Neural cell (in vitro differentiated cells): ENCODE results near the gene MRPS5.

ENCODE experiments used
- EP300 ChIP-seq: fragments of 450-650 bp; conservative IDR thresholded peaks from 2 replicates; pipeline ENCODE4 v1.6.1; 2014; ENCODE audit warnings: antibody characterized with exemption, mild to moderate bottlenecking, moderate library complexity; ENCODE audit not compliant: poor library complexity, severe bottlenecking
- MXI1 ChIP-seq: fragments of 450-650 bp; conservative IDR thresholded peaks from 2 replicates; pipeline ENCODE4 v1.6.1; 2014; ENCODE audit warnings: antibody characterized with exemption, mild to moderate bottlenecking; ENCODE audit not compliant: poor library complexity, severe bottlenecking
- POLR2AphosphoS5 ChIP-seq: IDR thresholded peaks from 2 replicates; pipeline ENCODE4 v1.6.1; 2012
- RAD21 ChIP-seq: fragments of 450-650 bp; conservative IDR thresholded peaks from 2 replicates; pipeline ENCODE4 v1.6.1; 2014; ENCODE audit warnings: antibody characterized with exemption, mild to moderate bottlenecking, moderate library complexity
- TAF1 ChIP-seq: IDR thresholded peaks from 2 replicates; pipeline ENCODE4 v1.6.1; 2012; ENCODE audit warnings: low read depth
- TF ChIP-seq, protein P1 (sequence below): fragments of 450-650 bp; IDR thresholded peaks from 2 replicates; pipeline ENCODE4 v1.5.1; 2014; ENCODE audit warnings: antibody characterized with exemption, mild to moderate bottlenecking, moderate library complexity; ENCODE audit not compliant: poor library complexity, severe bottlenecking
- TF ChIP-seq, protein P2 (sequence below): IDR thresholded peaks from 2 replicates; pipeline ENCODE4 v1.6.1; 2012; ENCODE audit warnings: borderline replicate concordance

DNA sequence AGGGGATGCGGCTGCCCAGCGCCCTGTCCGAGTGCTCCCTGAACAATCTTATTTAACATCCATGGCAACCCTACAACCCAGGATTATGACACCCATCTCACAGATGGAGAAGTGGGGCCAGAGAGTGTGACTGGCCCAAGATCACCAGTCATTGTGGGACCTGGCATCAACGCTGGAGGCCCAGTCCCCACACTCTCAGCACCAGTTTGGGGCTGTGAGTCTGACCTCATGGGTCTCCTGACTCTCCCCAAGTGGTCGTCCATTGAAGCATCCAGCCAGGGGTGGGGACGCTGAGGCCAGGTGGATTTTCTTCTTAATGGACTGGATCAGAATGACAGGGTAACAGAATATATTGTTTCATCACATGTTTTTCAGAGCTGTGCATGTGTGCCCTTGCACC lies 71.6 kb downstream of the MRPS5 start:
- TF ChIP-seq RAD21, result no peak
- TF ChIP-seq POLR2AphosphoS5, result no peak
- TF ChIP-seq, protein P1, sequence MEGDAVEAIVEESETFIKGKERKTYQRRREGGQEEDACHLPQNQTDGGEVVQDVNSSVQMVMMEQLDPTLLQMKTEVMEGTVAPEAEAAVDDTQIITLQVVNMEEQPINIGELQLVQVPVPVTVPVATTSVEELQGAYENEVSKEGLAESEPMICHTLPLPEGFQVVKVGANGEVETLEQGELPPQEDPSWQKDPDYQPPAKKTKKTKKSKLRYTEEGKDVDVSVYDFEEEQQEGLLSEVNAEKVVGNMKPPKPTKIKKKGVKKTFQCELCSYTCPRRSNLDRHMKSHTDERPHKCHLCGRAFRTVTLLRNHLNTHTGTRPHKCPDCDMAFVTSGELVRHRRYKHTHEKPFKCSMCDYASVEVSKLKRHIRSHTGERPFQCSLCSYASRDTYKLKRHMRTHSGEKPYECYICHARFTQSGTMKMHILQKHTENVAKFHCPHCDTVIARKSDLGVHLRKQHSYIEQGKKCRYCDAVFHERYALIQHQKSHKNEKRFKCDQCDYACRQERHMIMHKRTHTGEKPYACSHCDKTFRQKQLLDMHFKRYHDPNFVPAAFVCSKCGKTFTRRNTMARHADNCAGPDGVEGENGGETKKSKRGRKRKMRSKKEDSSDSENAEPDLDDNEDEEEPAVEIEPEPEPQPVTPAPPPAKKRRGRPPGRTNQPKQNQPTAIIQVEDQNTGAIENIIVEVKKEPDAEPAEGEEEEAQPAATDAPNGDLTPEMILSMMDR, result no peak
- TF ChIP-seq, protein P2, sequence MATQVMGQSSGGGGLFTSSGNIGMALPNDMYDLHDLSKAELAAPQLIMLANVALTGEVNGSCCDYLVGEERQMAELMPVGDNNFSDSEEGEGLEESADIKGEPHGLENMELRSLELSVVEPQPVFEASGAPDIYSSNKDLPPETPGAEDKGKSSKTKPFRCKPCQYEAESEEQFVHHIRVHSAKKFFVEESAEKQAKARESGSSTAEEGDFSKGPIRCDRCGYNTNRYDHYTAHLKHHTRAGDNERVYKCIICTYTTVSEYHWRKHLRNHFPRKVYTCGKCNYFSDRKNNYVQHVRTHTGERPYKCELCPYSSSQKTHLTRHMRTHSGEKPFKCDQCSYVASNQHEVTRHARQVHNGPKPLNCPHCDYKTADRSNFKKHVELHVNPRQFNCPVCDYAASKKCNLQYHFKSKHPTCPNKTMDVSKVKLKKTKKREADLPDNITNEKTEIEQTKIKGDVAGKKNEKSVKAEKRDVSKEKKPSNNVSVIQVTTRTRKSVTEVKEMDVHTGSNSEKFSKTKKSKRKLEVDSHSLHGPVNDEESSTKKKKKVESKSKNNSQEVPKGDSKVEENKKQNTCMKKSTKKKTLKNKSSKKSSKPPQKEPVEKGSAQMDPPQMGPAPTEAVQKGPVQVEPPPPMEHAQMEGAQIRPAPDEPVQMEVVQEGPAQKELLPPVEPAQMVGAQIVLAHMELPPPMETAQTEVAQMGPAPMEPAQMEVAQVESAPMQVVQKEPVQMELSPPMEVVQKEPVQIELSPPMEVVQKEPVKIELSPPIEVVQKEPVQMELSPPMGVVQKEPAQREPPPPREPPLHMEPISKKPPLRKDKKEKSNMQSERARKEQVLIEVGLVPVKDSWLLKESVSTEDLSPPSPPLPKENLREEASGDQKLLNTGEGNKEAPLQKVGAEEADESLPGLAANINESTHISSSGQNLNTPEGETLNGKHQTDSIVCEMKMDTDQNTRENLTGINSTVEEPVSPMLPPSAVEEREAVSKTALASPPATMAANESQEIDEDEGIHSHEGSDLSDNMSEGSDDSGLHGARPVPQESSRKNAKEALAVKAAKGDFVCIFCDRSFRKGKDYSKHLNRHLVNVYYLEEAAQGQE, result no peak
- TF ChIP-seq EP300, result no peak
- no peak for TF ChIP-seq MXI1
- TF ChIP-seq TAF1, result no peak
